ENCODE measurements around the gene LTF. TPM values are rescaled to one million over a fixed set of nuclear protein-coding genes. Genes with fewer than 3 reads are reported as not detected.

LTF gene
- total and polyA plus RNA-seq, 7 donors = 0.73 to 3.8 (median 2.0) TPM

DNA sequence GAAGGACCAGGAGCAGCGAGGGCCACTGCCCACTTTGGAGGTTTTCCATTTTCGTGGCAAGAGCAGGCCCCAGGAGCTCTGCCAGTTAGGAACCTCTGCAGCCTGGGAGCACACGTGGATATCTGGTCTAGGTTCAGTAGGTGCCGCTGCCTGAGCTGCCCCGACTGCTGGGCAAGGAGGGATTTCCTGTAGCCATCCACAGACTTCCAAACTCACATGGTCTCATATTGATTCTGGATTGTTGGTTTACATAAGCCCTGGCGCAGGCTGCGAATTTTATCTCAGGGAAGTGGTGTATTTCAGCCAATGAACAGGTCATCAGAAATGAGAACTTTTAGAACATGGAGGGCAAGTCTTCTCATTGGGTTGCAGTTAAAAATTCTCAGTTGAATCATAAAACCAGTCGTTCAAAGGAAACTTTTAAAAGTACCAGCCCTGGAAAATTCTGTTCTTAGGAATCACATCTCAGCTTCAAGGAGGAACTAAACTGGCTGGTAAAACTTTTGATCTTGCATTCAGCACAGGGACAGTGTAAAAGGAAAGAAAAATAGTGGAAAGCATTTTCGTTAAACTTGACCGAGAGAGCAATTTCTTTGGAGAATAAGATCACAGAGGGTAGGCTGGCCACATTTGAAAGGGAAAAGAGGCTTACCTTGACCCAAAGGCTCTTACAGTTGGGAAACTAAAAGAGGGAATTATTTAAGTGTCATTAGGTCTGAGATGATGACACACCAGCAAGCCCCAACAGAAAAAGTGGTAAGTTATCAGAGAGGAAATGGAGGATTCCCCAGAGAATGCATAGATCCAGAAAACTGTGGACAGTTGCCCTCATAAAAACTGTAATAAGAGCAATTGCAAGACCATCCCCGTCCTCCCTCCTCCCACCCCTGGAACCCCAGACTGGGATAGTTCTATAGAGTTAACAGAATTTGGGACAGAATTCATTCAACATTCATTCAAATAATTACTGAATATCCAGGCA is 26.7 kb upstream of the LTF start:
- no peak overlapping the region for H3K4me3 ChIP-seq
- intact Hi-C loops (cut with DNase I) = no loop called here
- WGBS, 3 donors = 47 to 64% (median 48%) methylated on average over 11 of the region's 11 CpGs
- H3K27ac ChIP-seq = peak overlapping the region; percentile 82
- no peaks in the 10 kb centered on the region for H3K9me3 ChIP-seq
- H3K4me1 ChIP-seq = peaks cover 32% of the 10 kb centered on the region
- H3K36me3 ChIP-seq (ENCODE audit: insufficient read depth in 1 of 2, low read depth in 1 of 2) = no peaks in the 10 kb centered on the region
- ATAC-seq (peak; percentile 72 to 86 (median 75)), DNase-seq (no peak)
- TF ChIP-seq, protein P1, sequence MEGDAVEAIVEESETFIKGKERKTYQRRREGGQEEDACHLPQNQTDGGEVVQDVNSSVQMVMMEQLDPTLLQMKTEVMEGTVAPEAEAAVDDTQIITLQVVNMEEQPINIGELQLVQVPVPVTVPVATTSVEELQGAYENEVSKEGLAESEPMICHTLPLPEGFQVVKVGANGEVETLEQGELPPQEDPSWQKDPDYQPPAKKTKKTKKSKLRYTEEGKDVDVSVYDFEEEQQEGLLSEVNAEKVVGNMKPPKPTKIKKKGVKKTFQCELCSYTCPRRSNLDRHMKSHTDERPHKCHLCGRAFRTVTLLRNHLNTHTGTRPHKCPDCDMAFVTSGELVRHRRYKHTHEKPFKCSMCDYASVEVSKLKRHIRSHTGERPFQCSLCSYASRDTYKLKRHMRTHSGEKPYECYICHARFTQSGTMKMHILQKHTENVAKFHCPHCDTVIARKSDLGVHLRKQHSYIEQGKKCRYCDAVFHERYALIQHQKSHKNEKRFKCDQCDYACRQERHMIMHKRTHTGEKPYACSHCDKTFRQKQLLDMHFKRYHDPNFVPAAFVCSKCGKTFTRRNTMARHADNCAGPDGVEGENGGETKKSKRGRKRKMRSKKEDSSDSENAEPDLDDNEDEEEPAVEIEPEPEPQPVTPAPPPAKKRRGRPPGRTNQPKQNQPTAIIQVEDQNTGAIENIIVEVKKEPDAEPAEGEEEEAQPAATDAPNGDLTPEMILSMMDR (IDR thresholded peaks at IDR 0.05) = no peak
- no peaks in the 10 kb centered on the region for H3K27me3 ChIP-seq (ENCODE audit: insufficient read depth in 3 of 3, low read length in 2 of 3)

DNA sequence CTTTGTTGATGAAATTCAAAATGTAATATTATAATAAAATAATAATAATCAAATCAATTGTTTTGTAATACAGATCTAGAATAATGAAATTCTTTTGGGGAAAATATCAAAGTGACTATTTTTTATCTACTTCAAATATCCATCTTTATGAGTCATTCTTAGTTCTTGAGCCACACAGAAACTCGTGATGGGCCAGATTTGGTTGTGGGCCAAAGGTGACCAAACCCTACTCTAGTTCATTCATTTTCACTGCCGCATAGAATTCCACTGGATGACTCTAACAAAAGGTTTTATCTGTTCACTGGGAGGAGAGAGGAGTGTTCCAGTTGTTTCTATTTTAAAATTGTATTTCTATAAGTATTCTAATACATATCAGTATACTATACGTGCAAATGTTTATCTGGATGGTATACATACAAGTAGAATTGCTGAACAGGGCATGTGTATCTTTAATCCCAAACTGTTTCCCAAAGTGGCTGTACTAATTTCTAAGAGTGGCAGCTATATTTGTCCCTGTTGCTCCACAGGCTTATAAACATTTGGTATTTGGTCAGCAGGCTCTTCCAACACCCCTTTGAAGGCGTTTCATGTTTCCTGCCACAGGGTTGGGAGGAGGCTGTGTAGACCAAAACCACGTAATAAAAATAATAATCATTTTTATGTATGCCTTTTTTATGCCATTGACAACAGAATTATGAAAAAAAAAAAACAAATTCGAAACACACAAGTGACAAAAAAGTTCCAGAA is 25.8 kb upstream of the LTF start:
- no peak overlapping the region for H3K4me3 ChIP-seq
- no peaks in the 10 kb centered on the region for H3K36me3 ChIP-seq (ENCODE audit: insufficient read depth in 1 of 2, low read depth in 1 of 2)
- peaks cover 32% of the 10 kb centered on the region for H3K4me1 ChIP-seq
- 27 to 57% (median 38%) methylated on average over 6 of the region's 6 CpGs for WGBS, 3 donors
- intact Hi-C loops (cut with DNase I) = no loop called here
- no peaks in the 10 kb centered on the region for H3K27me3 ChIP-seq (ENCODE audit: insufficient read depth in 3 of 3, low read length in 2 of 3)
- no peak for DNase-seq
- H3K27ac ChIP-seq = peak overlapping the region; percentile 82
- H3K9me3 ChIP-seq = no peaks in the 10 kb centered on the region
- TF ChIP-seq, protein P1 (IDR thresholded peaks at IDR 0.05) = no peak
- ATAC-seq = peak; percentile 73 to 85 (median 84)

GRCh38 chr3:46489875-46490274 is 25.2 kb upstream of the LTF start:
- peak overlapping the region; percentile 82 for H3K27ac ChIP-seq
- no peaks in the 10 kb centered on the region for H3K9me3 ChIP-seq
- intact Hi-C loops (cut with DNase I) = loop anchor here (2.0 to 5.0 kb wide), 3 partner anchors 67 to 141 kb away; partner anchors contain the start of gene LRRC2 (in 1 of the 2)
- H3K4me3 ChIP-seq = no peak overlapping the region
- no peaks in the 10 kb centered on the region for H3K36me3 ChIP-seq (ENCODE audit: insufficient read depth in 1 of 2, low read depth in 1 of 2)
- H3K4me1 ChIP-seq = peaks cover 32% of the 10 kb centered on the region
- TF ChIP-seq, protein P1 (IDR thresholded peaks at IDR 0.05) = no peak
- 56 to 94% (median 58%) methylated on average over 1 of the region's 1 CpG for WGBS, 3 donors
- no peaks in the 10 kb centered on the region for H3K27me3 ChIP-seq (ENCODE audit: insufficient read depth in 3 of 3, low read length in 2 of 3)
- ATAC-seq (no peak), DNase-seq (no peak)

- Histone ChIP-seq H3K4me1 (peaks cover 32% of the 10 kb centered on the region), H3K36me3 (ENCODE audit: insufficient read depth in 1 of 2, low read depth in 1 of 2) (no peaks in the 10 kb centered on the region), H3K27me3 (ENCODE audit: insufficient read depth in 3 of 3, low read length in 2 of 3) (no peaks in the 10 kb centered on the region), H3K27ac (peak overlapping the region; percentile 82), H3K9me3 (no peaks in the 10 kb centered on the region), H3K4me3 (no peak overlapping the region)
- no peak for ATAC-seq
- TF ChIP-seq, protein P1 (IDR thresholded peaks at IDR 0.05) = no peak
- WGBS, 3 donors = 66 to 91% (median 68%) methylated on average over 4 of the region's 4 CpGs
- DNase-seq = no peak
- intact Hi-C loops (cut with DNase I) = loop anchor here (2.0 to 5.0 kb wide), 3 partner anchors 68 to 141 kb away; partner anchors contain the start of gene LRRC2 (in 1 of the 2)
These were observed 24.7 kb upstream of the LTF start for GRCh38 chr3:46489381-46489780.
